HepG2 (cell line): Measurements from ENCODE around the gene ONECUT1. TPM values are rescaled to one million over a fixed set of nuclear protein-coding genes. Genes with fewer than 3 reads are reported as not detected.

Experiments used
- BORCS8-MEF2B ChIP-seq: sonication (generic); formaldehyde crosslinking; IDR thresholded peaks from 2 replicates; pipeline ENCODE4 v1.8.0; 2022; ENCODE audit warnings: mild to moderate bottlenecking, missing genetic modification reagents
- HCFC1 ChIP-seq: fragments of 150-350 bp; IDR thresholded peaks from 2 replicates; pipeline ENCODE4 v1.6.1; 2014; ENCODE audit warnings: low read depth, low read length
- NCOA5 ChIP-seq: sonication (generic); formaldehyde crosslinking; IDR thresholded peaks from 2 replicates; pipeline ENCODE4 v1.4.0; 2020; ENCODE audit warnings: missing genetic modification reagents
- NONO ChIP-seq, 2 experiments: fragments of 450-650 bp in 1 of 2; sonication (generic) in 1 of 2; formaldehyde crosslinking in 1 of 2; IDR thresholded peaks in 1 of 2; conservative IDR thresholded peaks in 1 of 2; 2 replicates each; pipeline versions ENCODE4 v1.6.1 to v1.8.0; 2017 to 2022; ENCODE audit warnings: mild to moderate bottlenecking in 1 of 2, missing genetic modification reagents in 1 of 2, moderate library complexity in 1 of 2
- PITX1 ChIP-seq: sonication (generic); formaldehyde crosslinking; IDR thresholded peaks from 2 replicates; pipeline ENCODE4 v1.5.1; 2020; ENCODE audit warnings: mild to moderate bottlenecking, missing genetic modification reagents
- SP4 ChIP-seq: sonication (generic); formaldehyde crosslinking; IDR thresholded peaks from 2 replicates; pipeline ENCODE4 v1.8.1; 2023; ENCODE audit warnings: mild to moderate bottlenecking, missing genetic modification reagents
- TBX3 ChIP-seq: fragments of 450-650 bp; IDR thresholded peaks from 2 replicates; pipeline ENCODE4 v1.6.1; 2017; ENCODE audit warnings: antibody characterized with exemption, mild to moderate bottlenecking, inconsistent platforms, borderline replicate concordance
- TCF7L2 ChIP-seq: IDR thresholded peaks from 2 replicates; pipeline ENCODE4 v1.6.1; 2011; ENCODE audit warnings: mild to moderate bottlenecking, low read depth, low read length, moderate library complexity
- ZNF205 ChIP-seq: IDR thresholded peaks from 2 replicates; pipeline ENCODE4 v1.6.1; 2018; ENCODE audit warnings: missing biosample characterization, missing genetic modification reagents
- ZNF607 ChIP-seq: sonication (generic); formaldehyde crosslinking; IDR thresholded peaks from 2 replicates; pipeline ENCODE4 v1.5.1; 2020; ENCODE audit warnings: missing genetic modification reagents, mild to moderate bottlenecking, borderline replicate concordance
- polyA plus RNA-seq, 8 experiments: library from polyadenylated mRNA; depleted of rRNA in 3 of 8; stranded (reverse) in 7 of 8; unstranded in 1 of 8; fragments of >200 nt; fragmentation: Illumina TruSeq in 4 of 8; extraction: Trizol in 4 of 8; gene quantifications; 2 replicates each; pipeline versions ENCODE4 v1.2.1 to v1.2.3, GENCODE V29; 2011 to 2016; ENCODE audit warnings: low read depth in 4 of 8, missing spikeins in 1 of 8, mixed read lengths in 1 of 8; ENCODE audit not compliant: insufficient read depth in 1 of 8
- total RNA-seq, 5 experiments: library from RNA; depleted of rRNA; stranded (reverse); fragments of >200 nt; fragmentation: Illumina TruSeq; extraction: Trizol; gene quantifications; 2 replicates each; pipeline ENCODE4 v1.2.3, GENCODE V29; 2016; ENCODE audit warnings: low read depth in 1 of 5
- TF ChIP-seq, protein P1 (sequence below): sonication (generic); formaldehyde crosslinking; IDR thresholded peaks from 2 replicates; pipeline ENCODE4 v1.8.1; 2022; ENCODE audit warnings: low read depth, mild to moderate bottlenecking, missing genetic modification reagents
- TF ChIP-seq, protein P2 (sequence below): sonication (generic); formaldehyde crosslinking; IDR thresholded peaks from 2 replicates; pipeline ENCODE4 v1.5.0; 2020; ENCODE audit warnings: mild to moderate bottlenecking, missing genetic modification reagents, moderate library complexity
- TF ChIP-seq, protein P3 (sequence below): sonication (generic); formaldehyde crosslinking; IDR thresholded peaks from 2 replicates; pipeline ENCODE4 v1.4.0; 2020; ENCODE audit warnings: missing genetic modification reagents
- TF ChIP-seq, protein P4 (sequence below): IDR thresholded peaks from 2 replicates; pipeline ENCODE4 v1.6.1; 2012; ENCODE audit warnings: inconsistent platforms
- TF ChIP-seq, protein P5 (sequence below): sonication (generic); formaldehyde crosslinking; IDR thresholded peaks from 2 replicates; pipeline ENCODE4 v1.4.0; 2020; ENCODE audit warnings: missing genetic modification reagents, mild to moderate bottlenecking, borderline replicate concordance

ONECUT1 gene
- total and polyA plus RNA-seq, 2 of the 13 experiments (the other 11 are each of a cell fraction or from before 2014, with no cell fraction given), result 3.5 to 9.1 TPM

DNA sequence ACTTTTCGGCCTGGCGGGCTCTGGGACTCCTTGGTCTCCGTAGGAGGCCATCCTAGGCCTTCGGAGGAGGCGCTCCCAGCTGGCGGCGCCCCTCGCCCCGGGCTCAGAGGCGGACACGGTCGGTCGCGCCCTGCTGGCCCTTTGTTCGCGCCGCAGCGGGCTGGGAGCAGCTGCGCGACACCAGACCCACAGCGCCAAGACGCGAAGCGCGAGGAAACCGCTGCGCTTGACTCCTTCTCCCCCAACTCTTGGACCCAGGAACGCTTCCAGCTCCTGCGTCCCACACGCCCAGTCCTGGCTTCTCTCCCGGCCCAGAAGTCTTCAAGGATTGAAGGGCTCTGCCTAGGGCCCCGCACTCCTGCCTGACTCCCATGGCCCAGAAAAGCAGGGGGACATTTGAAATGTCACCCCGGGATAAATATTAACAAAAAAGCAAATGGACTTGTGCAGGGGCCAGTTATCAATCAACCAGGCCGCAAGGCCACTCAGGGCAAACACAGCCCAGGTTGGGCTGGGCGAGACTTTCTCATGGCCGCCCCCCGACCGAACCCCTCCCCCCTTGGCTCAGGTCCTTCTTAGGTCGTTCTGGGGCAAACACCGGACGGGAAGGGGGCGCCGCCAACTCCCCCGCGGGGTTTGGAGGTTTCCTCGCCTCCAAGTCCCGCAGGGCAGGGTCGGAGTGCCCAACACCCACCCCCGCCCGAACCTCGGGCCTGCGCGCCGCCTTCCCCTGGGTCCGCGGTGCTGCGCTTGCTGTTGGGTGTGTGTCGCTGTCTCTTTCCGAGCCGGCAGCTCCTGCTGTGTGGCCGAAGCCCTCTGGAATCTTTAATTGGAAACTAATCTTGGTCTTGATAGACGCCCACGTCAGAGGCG is 5.1 kb downstream of the ONECUT1 start (continued):
- TF ChIP-seq, protein P1, sequence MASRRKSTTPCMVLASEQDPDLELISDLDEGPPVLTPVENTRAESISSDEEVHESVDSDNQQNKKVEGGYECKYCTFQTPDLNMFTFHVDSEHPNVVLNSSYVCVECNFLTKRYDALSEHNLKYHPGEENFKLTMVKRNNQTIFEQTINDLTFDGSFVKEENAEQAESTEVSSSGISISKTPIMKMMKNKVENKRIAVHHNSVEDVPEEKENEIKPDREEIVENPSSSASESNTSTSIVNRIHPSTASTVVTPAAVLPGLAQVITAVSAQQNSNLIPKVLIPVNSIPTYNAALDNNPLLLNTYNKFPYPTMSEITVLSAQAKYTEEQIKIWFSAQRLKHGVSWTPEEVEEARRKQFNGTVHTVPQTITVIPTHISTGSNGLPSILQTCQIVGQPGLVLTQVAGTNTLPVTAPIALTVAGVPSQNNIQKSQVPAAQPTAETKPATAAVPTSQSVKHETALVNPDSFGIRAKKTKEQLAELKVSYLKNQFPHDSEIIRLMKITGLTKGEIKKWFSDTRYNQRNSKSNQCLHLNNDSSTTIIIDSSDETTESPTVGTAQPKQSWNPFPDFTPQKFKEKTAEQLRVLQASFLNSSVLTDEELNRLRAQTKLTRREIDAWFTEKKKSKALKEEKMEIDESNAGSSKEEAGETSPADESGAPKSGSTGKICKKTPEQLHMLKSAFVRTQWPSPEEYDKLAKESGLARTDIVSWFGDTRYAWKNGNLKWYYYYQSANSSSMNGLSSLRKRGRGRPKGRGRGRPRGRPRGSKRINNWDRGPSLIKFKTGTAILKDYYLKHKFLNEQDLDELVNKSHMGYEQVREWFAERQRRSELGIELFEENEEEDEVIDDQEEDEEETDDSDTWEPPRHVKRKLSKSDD, result no peak; the same call in 1 of the 2 replicates
- TF ChIP-seq NCOA5 (CRISPR knock-in tag), result no peak
- no peak for TF ChIP-seq ZNF607 (CRISPR knock-in tag)
- TF ChIP-seq, protein P2, sequence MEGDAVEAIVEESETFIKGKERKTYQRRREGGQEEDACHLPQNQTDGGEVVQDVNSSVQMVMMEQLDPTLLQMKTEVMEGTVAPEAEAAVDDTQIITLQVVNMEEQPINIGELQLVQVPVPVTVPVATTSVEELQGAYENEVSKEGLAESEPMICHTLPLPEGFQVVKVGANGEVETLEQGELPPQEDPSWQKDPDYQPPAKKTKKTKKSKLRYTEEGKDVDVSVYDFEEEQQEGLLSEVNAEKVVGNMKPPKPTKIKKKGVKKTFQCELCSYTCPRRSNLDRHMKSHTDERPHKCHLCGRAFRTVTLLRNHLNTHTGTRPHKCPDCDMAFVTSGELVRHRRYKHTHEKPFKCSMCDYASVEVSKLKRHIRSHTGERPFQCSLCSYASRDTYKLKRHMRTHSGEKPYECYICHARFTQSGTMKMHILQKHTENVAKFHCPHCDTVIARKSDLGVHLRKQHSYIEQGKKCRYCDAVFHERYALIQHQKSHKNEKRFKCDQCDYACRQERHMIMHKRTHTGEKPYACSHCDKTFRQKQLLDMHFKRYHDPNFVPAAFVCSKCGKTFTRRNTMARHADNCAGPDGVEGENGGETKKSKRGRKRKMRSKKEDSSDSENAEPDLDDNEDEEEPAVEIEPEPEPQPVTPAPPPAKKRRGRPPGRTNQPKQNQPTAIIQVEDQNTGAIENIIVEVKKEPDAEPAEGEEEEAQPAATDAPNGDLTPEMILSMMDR (CRISPR knock-in tag), result peak; percentile 18; the same call in 1 of the 2 replicates
- TF ChIP-seq BORCS8-MEF2B (CRISPR knock-in tag), result peak; percentile 33; the same call in 1 of the 2 replicates
- TF ChIP-seq TBX3, result no peak
- TF ChIP-seq, protein P3, sequence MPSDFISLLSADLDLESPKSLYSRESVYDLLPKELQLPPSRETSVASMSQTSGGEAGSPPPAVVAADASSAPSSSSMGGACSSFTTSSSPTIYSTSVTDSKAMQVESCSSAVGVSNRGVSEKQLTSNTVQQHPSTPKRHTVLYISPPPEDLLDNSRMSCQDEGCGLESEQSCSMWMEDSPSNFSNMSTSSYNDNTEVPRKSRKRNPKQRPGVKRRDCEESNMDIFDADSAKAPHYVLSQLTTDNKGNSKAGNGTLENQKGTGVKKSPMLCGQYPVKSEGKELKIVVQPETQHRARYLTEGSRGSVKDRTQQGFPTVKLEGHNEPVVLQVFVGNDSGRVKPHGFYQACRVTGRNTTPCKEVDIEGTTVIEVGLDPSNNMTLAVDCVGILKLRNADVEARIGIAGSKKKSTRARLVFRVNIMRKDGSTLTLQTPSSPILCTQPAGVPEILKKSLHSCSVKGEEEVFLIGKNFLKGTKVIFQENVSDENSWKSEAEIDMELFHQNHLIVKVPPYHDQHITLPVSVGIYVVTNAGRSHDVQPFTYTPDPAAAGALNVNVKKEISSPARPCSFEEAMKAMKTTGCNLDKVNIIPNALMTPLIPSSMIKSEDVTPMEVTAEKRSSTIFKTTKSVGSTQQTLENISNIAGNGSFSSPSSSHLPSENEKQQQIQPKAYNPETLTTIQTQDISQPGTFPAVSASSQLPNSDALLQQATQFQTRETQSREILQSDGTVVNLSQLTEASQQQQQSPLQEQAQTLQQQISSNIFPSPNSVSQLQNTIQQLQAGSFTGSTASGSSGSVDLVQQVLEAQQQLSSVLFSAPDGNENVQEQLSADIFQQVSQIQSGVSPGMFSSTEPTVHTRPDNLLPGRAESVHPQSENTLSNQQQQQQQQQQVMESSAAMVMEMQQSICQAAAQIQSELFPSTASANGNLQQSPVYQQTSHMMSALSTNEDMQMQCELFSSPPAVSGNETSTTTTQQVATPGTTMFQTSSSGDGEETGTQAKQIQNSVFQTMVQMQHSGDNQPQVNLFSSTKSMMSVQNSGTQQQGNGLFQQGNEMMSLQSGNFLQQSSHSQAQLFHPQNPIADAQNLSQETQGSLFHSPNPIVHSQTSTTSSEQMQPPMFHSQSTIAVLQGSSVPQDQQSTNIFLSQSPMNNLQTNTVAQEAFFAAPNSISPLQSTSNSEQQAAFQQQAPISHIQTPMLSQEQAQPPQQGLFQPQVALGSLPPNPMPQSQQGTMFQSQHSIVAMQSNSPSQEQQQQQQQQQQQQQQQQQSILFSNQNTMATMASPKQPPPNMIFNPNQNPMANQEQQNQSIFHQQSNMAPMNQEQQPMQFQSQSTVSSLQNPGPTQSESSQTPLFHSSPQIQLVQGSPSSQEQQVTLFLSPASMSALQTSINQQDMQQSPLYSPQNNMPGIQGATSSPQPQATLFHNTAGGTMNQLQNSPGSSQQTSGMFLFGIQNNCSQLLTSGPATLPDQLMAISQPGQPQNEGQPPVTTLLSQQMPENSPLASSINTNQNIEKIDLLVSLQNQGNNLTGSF (CRISPR knock-in tag), result no peak
- TF ChIP-seq, protein P4, sequence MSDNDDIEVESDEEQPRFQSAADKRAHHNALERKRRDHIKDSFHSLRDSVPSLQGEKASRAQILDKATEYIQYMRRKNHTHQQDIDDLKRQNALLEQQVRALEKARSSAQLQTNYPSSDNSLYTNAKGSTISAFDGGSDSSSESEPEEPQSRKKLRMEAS, result peak; percentile 31; the same call in 1 of the 2 replicates
- no peak for TF ChIP-seq NONO (IDR thresholded peaks at IDR 0.05)
- TF ChIP-seq NONO (CRISPR knock-in tag; conservative IDR thresholded peaks at IDR 0.05), result no peak
- no peak for TF ChIP-seq ZNF205 (CRISPR knock-in tag)
- no peak for TF ChIP-seq PITX1 (CRISPR knock-in tag)
- TF ChIP-seq, protein P5, sequence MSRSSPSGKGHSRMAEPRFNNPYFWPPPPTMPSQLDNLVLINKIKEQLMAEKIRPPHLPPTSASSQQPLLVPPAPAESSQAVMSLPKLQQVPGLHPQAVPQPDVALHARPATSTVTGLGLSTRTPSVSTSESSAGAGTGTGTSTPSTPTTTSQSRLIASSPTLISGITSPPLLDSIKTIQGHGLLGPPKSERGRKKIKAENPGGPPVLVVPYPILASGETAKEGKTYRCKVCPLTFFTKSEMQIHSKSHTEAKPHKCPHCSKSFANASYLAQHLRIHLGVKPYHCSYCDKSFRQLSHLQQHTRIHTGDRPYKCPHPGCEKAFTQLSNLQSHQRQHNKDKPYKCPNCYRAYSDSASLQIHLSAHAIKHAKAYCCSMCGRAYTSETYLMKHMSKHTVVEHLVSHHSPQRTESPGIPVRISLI (CRISPR knock-in tag), result no peak
- no peak for TF ChIP-seq HCFC1
- TF ChIP-seq SP4 (CRISPR knock-in tag), result no peak
- TF ChIP-seq TCF7L2, result no peak
